ENCODE data around the gene GRB7. TPM values are rescaled to one million over a fixed set of nuclear protein-coding genes. Genes with fewer than 3 reads are reported as not detected.

The GRB7 gene
- total and polyA plus RNA-seq, 9 of the 15 experiments (the other 6 are each of a cell fraction or from before 2014, with no cell fraction given): 0.04 to 6.2 (median 2.2) TPM

GRCh38 chr17:39745335-39746144, 7.8 kb downstream of the GRB7 start:
- no peak overlapping the region for H2AFZ ChIP-seq (ENCODE audit: low read depth, low read length)
- DNase-seq (ENCODE audit: extremely low read depth in 1 of 4, low spot score in 3 of 4) (no peak), ATAC-seq (no peak), FAIRE-seq (no peak)
- ChIA-PET CTCF (ENCODE audit: low intra/inter-chr PET ratio) (no interaction called here), POLR2A (interaction anchor here (0.6 to 1.8 kb wide), 3 partner anchors 9 to 108 kb away, joined by 3 to 6 read pairs (median 3); no protein-coding TSS in a partner anchor)
- no TSS peak for BruUV-seq (replicated peaks)
- in situ Hi-C loops (cut with MboI) (no loop called here), intact Hi-C loops (cut with micrococcal nuclease) (no loop called here)
- H3K9me1 ChIP-seq (ENCODE audit: control insufficient read depth, insufficient read depth, low read length): no peaks in the 10 kb centered on the region
- no peaks in the 10 kb centered on the region for H3K36me3 ChIP-seq (ENCODE audit: control insufficient read depth, insufficient read depth, low read length)
- no peaks in the 10 kb centered on the region for H4K20me1 ChIP-seq (replicated peaks; ENCODE audit: control insufficient read depth, insufficient read depth, low read length)
- peaks cover 0 to 32% of the 10 kb centered on the region in 2 experiments; a peak in 3 of 5 replicates for H3K4me1 ChIP-seq (replicated peaks in 1 of 2; ENCODE audit: control insufficient read depth in 2 of 2, insufficient read depth in 2 of 2, low read length in 2 of 2)
- H3K4me3 ChIP-seq: no peak overlapping the region
- no peak overlapping the region for H3K27ac ChIP-seq (ENCODE audit: extremely low read depth, low read depth, low read length)
- 62% methylated on average over 17 of the region's 23 CpGs for WGBS (ENCODE audit: insufficient coverage, low coverage, missing lambda C conversion rate)
- no peaks in the 10 kb centered on the region for H3K27me3 ChIP-seq (ENCODE audit: control insufficient read depth in 2 of 2, insufficient read depth in 2 of 2, low read length in 2 of 2)
- no peak overlapping the region for H3K4me2 ChIP-seq (ENCODE audit: insufficient read depth, low read length)
- no peaks in the 10 kb centered on the region for H3K9me3 ChIP-seq (replicated peaks; ENCODE audit: control insufficient read depth, insufficient read depth, low read depth, low read length)
- no peak overlapping the region; a peak in 1 of 4 replicates for H3K9ac ChIP-seq (ENCODE audit: insufficient read depth in 1 of 2, low read depth in 2 of 2, low read length in 2 of 2)
- H3K79me2 ChIP-seq (ENCODE audit: control insufficient read depth, insufficient read depth, low read length): no peaks in the 10 kb centered on the region
- TF ChIP-seq POU5F1 (IDR thresholded peaks at IDR 0.05; ENCODE audit: borderline replicate concordance, low read depth, low read length, partially characterized antibody) (no peak), ZNF23 (CRISPR knock-in tag; IDR thresholded peaks at IDR 0.05) (no peak), MEF2D (tag; conservative IDR thresholded peaks at IDR 0.05; ENCODE audit: low read depth) (no peak), HNRNPH1 (optimal IDR thresholded peaks at IDR 0.05; ENCODE audit: low read depth, low read length) (no peak), TAF7 (tag; IDR thresholded peaks at IDR 0.05) (no peak), ZNF133 (CRISPR knock-in tag; IDR thresholded peaks at IDR 0.05) (no peak), PPARD (CRISPR knock-in tag; IDR thresholded peaks at IDR 0.05) (no peak), RBFOX2 (IDR thresholded peaks at IDR 0.05; ENCODE audit: low read depth, low read length) (no peak), PHF8 (IDR thresholded peaks at IDR 0.05; ENCODE audit: borderline replicate concordance, low read length) (no peak), ZNF274 (IDR thresholded peaks at IDR 0.05; ENCODE audit: borderline replicate concordance, low read depth, low read length) (no peak), VEZF1 (CRISPR knock-in tag; IDR thresholded peaks at IDR 0.05) (no peak), POLR2AphosphoS5 (IDR thresholded peaks at IDR 0.05; ENCODE audit: control insufficient read depth, insufficient read depth, low read depth, low read length) (no peak), FOXO4 (CRISPR knock-in tag; IDR thresholded peaks at IDR 0.05) (no peak), BACH1 (tag; IDR thresholded peaks at IDR 0.05) (no peak)
- TF ChIP-seq, protein P1, sequence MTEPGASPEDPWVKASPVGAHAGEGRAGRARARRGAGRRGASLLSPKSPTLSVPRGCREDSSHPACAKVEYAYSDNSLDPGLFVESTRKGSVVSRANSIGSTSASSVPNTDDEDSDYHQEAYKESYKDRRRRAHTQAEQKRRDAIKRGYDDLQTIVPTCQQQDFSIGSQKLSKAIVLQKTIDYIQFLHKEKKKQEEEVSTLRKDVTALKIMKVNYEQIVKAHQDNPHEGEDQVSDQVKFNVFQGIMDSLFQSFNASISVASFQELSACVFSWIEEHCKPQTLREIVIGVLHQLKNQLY (CRISPR knock-in tag; conservative IDR thresholded peaks at IDR 0.05): no peak
- TF ChIP-seq, protein P2, sequence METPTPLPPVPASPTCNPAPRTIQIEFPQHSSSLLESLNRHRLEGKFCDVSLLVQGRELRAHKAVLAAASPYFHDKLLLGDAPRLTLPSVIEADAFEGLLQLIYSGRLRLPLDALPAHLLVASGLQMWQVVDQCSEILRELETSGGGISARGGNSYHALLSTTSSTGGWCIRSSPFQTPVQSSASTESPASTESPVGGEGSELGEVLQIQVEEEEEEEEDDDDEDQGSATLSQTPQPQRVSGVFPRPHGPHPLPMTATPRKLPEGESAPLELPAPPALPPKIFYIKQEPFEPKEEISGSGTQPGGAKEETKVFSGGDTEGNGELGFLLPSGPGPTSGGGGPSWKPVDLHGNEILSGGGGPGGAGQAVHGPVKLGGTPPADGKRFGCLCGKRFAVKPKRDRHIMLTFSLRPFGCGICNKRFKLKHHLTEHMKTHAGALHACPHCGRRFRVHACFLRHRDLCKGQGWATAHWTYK (CRISPR knock-in tag; IDR thresholded peaks at IDR 0.05): no peak

Data from K562 (cell line).